Activated naive CD4-positive, alpha-beta T cell treated with anti-CD3 and anti-CD28 coated beads, Interleukin-2, amount 50 U/mL, for 24 hours (primary cell): ENCODE measurements around the gene ASPDH.

Source experiments
- H3K27ac Mint-ChIP-seq: one replicate; pipeline ENCODE4 v1.8.0; 2021; ENCODE audit warnings: mild to moderate bottlenecking, mixed read lengths
- H3K27me3 Mint-ChIP-seq: one replicate; pipeline ENCODE4 v1.8.0; 2021; ENCODE audit warnings: mixed read lengths
- H3K36me3 Mint-ChIP-seq: one replicate; pipeline ENCODE4 v1.8.0; 2021; ENCODE audit warnings: mixed read lengths
- H3K4me1 Mint-ChIP-seq: one replicate; pipeline ENCODE4 v1.8.0; 2021; ENCODE audit warnings: mixed read lengths
- H3K4me3 Mint-ChIP-seq: one replicate; pipeline ENCODE4 v1.8.0; 2021; ENCODE audit warnings: mild to moderate bottlenecking, mixed read lengths
- H3K9me3 Mint-ChIP-seq: one replicate; pipeline ENCODE4 v1.8.0; 2021; ENCODE audit warnings: mixed read lengths

The ASPDH gene

DNA sequence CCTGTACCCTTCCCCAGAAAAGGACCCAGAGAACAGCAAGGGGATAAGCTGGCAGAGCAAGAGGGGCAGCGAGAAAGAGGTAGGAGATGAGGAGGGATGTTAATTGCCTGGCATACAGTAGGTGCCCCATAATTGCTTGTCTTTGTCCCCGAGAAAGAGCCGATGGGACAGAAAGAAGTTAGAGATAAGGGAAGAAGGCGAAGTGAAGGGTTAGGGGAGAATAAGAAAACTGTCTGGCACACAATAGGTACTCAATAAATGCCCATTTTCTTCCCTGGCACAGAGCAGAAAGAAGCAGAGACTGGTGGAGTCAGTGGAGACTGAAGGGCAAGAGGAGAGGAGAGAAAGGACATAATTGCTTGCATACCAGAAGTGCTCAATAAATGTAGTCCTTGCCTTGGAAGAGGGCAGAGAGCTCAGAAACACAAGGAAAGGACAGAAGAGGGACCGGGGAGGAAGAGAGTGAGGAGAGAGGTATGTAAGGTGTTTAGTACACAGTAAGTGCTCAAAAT, 18.6 kb downstream of the ASPDH start:
- H3K4me3 Mint-ChIP-seq = no peak overlapping the region
- peaks cover 1% of the 10 kb centered on the region for H3K36me3 Mint-ChIP-seq
- H3K27me3 Mint-ChIP-seq = no peaks in the 10 kb centered on the region
- H3K27ac Mint-ChIP-seq = no peak overlapping the region
- H3K9me3 Mint-ChIP-seq = no peaks in the 10 kb centered on the region
- H3K4me1 Mint-ChIP-seq = peaks cover 24% of the 10 kb centered on the region

DNA sequence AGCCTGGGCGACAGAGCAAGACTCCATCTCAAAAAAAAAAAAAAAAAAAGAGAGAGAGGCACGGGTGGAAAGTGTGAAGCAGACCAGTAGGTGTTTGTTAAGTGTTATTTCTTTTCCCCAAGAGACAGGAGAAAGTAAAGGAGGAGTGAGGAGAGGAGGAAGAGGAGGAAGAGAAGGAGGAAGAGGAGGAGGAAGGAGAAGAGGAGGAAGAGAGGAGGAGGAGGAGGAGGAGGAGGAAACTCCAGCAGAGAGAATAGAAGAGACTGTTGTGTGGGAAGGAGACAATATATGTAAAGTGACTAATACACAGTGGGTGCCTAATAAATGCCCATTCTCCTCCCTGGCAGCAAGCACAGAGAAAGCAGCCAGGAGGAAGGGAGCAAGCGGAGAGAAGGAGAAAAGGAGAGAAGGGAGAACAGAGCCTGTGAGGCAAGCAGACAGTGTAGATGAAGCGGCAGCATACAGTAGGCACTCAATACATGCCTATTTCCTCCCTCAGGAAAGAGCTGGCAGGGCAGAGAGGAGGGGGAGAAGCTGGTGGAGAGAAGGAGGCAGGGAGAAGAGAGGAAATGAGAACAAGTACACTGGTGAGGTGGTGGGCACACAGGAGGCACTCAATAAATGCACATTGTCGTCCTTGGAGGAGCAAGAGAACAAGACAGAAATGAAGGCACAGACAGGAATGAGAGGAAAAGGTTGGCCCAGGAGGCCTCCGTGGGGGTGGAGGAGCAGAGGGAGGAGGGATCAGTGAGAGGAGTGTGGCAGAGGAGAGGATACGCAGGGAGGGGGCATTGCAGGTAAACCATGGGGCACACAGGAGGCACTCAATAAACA, 19.3 kb downstream of the ASPDH start:
- H3K4me3 Mint-ChIP-seq = no peak overlapping the region
- no peak overlapping the region for H3K27ac Mint-ChIP-seq
- H3K9me3 Mint-ChIP-seq = no peaks in the 10 kb centered on the region
- peaks cover 1% of the 10 kb centered on the region for H3K36me3 Mint-ChIP-seq
- no peaks in the 10 kb centered on the region for H3K27me3 Mint-ChIP-seq
- peaks cover 24% of the 10 kb centered on the region for H3K4me1 Mint-ChIP-seq

DNA sequence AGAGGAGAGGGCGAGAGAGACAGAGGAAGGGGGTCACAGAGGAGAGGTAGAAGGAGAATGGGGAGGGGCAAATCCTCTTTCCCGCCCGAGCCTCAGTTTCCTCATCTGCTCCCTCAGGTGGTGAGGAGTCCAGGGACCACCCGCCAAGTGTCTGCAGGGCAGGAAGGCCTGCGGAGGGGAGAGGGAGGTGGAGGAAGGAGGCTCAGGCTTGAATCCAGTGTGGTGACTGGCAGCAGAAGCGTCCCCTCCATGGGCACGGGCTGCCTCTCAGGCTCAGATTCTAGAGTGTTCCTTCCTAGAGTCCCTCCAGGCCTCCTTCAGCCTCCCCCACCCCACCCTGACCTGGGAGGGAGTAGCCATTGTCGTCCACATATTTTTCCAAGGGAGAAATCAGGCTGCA, 20.5 kb downstream of the ASPDH start:
- peaks cover 5% of the 10 kb centered on the region for H3K36me3 Mint-ChIP-seq

DNA sequence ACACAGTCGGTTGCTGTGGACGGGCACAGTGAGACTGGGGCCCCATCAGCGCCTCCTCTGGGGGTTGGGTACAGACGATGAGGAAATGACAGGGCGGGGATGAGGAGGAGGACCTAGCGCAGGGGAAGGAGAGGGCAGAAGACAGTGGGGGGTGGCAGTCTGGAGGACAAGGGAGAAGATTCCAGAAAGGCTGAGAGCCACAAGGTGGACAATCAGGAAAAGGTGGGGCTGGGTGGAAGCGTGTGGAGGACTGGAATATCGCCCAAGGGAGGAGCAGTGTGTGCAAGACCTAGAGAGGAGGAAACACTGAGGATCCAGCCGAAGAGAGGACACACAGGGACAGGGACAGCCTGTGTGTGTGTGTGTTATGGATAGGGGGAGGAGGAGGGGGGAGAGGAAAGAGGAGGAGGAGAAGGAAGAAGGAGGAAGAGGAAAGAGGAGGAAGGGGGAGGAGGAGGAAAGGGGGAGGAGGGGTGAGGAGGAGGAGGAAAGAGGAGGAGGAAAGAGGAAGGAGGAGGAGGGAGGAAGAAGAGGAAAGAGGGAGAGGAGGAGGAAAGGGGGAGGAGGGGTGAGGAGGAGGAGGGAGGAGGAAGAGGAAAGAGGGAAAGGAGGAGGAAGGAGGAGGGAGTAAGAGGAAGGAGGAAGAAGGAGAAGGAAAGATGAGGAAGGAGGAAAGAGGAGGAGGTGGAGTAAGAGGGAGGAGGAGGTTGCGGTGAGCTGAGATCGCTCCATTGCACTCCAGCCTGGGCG, 21.2 kb downstream of the ASPDH start:
- peak overlapping the region; percentile 54 for H3K4me3 Mint-ChIP-seq
- peak overlapping the region; percentile 69 for H3K27ac Mint-ChIP-seq
- H3K4me1 Mint-ChIP-seq = peaks cover 36% of the 10 kb centered on the region
- H3K9me3 Mint-ChIP-seq = no peaks in the 10 kb centered on the region
- H3K27me3 Mint-ChIP-seq = no peaks in the 10 kb centered on the region
- peaks cover 5% of the 10 kb centered on the region for H3K36me3 Mint-ChIP-seq

More for the DNA sequence above, 20.5 kb downstream of the ASPDH start:
- Mint-ChIP-seq H3K27ac (no peak overlapping the region), H3K4me1 (peaks cover 32% of the 10 kb centered on the region), H3K27me3 (no peaks in the 10 kb centered on the region), H3K4me3 (no peak overlapping the region), H3K9me3 (no peaks in the 10 kb centered on the region)

DNA sequence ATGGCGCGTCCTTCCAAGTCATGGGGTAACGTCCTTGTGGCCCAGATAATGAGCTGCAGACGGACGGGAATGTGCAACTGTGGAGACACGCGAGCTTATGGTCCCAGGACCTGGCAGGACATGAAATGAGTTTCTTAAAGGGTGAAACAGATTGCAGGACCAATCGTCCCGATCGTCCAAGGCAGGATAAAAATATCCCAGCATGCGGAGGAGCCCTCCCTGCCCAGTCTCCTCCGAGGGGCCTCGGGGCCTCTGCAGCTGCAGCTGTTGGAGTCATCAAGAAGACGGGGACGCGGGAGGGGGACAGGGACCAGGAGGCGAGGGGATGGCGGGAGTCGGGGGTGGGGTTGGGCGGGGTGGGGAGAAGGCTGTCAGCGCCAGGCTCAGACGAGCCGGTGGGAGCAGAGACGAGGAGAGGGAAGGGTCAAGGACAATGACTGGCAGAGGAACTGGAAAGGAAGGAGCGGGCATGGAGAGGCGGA, 22.7 kb downstream of the ASPDH start:
- H3K4me3 Mint-ChIP-seq = no peak overlapping the region
- H3K36me3 Mint-ChIP-seq = peaks cover 4% of the 10 kb centered on the region
- no peaks in the 10 kb centered on the region for H3K9me3 Mint-ChIP-seq
- H3K27ac Mint-ChIP-seq = no peak overlapping the region
- H3K4me1 Mint-ChIP-seq = peaks cover 40% of the 10 kb centered on the region
- H3K27me3 Mint-ChIP-seq = no peaks in the 10 kb centered on the region

DNA sequence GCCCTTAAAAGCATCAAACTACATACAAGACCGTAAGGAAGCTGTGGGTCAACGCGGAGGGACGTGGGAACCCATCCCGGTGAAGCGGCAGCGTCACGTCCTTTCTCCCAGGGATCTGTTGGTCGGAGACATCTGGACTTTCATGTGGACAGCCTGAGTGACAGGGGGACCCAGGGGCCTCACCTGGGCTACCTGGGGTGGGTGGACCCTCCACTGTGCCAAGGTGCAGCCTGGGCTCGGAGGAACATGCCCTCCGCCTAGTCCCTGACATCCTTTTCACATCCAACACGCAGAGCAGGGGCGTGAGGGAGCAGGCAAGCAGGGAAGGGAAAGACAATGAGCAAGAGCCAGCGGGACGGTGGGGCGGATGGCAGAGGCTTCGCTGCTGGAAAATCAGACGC, 23.3 kb downstream of the ASPDH start:
- Mint-ChIP-seq H3K9me3 (no peaks in the 10 kb centered on the region), H3K36me3 (peaks cover 4% of the 10 kb centered on the region), H3K4me3 (no peak overlapping the region)

DNA sequence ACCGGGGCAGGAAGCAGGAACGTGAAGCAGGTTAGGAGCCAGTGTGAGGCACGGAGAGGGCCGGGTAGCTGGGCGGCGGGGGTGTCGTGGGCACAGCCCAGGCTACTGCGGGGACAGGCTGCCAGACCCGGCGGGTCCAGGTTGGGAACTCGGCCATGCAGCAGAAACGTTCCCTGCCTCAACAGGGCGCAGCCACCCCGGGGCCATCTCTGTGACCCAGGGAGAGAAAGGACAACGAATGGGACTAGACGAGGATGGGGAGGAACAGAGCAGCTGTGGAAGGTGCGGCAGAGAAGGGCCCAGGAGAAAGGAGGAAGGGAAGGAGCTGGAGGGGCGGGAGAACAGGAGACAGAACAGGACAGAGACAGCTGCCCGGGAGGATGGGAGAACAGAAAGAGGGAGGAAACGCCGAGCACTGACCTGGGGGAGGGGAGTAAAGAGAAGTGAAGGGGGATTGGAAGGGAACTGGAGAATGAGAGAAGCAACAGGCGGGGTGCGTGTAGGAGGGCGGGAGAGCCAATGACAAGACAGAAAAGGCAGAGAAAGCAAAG, 24.2 kb downstream of the ASPDH start:
- Mint-ChIP-seq H3K4me3 (no peak overlapping the region), H3K4me1 (peaks cover 40% of the 10 kb centered on the region), H3K27ac (no peak overlapping the region), H3K9me3 (no peaks in the 10 kb centered on the region), H3K36me3 (peaks cover 4% of the 10 kb centered on the region), H3K27me3 (no peaks in the 10 kb centered on the region)

More for the DNA sequence above, 23.3 kb downstream of the ASPDH start:
- H3K27me3 Mint-ChIP-seq = no peaks in the 10 kb centered on the region
- H3K27ac Mint-ChIP-seq = no peak overlapping the region
- peaks cover 40% of the 10 kb centered on the region for H3K4me1 Mint-ChIP-seq

DNA sequence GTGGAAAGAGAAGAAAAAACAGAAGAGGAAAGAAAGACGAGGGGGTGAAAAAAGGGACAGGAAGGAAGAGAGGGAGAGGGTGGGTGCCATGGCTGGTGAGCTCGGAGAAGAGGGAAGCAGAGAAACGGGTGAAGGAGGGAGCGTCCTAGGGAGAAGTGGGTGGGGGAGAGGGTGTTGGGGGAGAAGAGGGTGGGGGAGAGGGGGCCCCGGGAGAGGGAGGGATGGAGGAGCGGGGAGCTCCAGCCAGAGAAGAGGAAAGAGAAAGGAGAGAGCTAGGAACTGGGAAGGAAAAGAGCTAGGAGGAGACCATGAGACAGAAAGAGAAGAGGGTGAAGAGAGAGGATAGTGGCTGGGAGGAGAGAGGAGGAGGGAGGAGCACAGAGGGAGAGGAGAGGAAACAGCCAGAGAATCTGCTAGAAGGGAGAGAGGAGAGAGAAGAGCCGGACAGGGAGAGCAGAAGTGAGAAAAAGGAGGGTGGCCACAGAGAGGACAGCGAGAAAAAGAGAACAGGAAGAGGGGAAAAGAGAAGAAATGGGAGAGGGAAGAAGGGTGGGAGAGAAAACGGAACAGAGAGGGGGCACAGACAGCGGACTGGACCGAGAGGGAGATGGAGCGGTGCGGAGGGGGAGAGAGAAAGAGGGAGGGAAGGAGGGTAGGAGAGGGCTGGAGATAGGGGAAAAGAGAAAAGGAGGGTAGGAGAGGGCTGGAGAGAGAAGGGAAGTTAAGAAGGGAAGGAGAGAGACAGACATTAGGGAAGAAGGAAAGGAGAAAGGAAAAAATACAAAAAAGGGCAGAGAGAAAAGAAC, 25.1 kb downstream of the ASPDH start:
- Mint-ChIP-seq H3K27ac (no peak overlapping the region), H3K9me3 (no peaks in the 10 kb centered on the region), H3K36me3 (peaks cover 4% of the 10 kb centered on the region), H3K4me3 (no peak overlapping the region), H3K27me3 (no peaks in the 10 kb centered on the region), H3K4me1 (peaks cover 40% of the 10 kb centered on the region)

DNA sequence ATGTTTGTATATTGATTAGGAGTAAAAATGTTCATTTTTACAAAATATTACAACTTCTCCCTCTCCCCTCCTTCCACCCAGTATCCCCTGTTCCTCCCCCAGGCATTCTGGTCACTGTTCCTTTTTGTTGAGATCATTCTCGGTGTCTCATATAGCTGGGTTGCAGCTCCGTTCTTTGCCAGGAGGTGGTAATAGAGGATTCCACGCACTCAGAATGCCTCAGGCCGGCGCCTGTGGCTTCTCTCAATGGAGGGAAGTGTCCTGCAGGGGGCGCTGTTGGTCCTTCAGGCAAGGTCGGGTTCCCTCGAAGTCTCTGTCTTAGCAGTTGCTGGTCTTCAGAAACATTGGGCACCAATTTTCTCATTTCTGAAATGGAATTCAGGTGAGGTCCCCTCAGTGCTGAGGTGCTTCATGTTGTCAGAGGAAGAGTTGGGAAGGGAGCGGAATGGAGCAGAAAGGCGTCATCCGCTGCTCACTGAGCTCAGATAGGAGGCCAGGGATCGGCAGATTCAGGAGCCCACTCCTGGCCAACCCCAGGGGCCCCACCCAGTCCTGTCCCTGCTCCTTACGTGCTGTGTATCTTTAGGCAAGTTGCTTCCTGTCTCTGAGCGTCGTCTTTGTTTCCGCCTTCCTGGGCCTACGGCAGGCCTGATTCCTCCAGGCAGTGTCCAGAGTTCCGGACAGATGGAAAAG, 26.7 kb downstream of the ASPDH start:
- Mint-ChIP-seq H3K27ac (no peak overlapping the region), H3K4me3 (no peak overlapping the region), H3K9me3 (no peaks in the 10 kb centered on the region), H3K36me3 (peaks cover 6% of the 10 kb centered on the region), H3K27me3 (no peaks in the 10 kb centered on the region), H3K4me1 (peaks cover 34% of the 10 kb centered on the region)

DNA sequence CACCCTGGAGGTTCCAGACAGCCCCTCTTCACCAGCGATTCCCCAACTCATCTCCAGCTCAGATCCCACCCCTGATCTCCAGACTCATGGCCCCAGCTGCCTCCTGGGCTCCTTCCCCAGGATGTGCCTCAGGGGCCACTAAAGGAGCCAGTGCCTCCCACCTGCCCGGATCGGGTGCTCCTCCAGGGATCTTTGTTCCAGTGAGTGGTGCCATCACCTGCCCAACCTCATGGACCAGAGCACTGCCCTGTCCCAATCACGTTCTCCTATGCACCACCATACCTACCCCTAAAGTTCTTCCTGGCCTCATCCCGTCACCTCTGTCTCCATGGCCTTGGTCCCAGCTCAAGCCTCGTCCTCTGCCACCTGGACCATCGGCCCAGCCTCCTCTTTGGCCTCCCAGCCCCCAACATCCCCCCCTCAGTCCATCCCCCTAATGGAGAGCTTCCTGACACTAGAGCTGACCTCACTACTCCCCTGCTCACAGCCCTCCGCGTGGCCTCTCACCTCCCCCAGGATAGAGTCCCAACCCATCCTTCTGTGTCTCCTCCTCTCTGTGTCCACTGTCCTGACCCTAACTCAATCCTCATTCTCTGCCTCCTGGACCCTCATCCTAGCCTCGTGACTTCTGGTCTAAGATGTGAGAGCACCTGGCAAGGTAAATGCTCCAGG, 28.3 kb downstream of the ASPDH start:
- peaks cover 18% of the 10 kb centered on the region for H3K4me1 Mint-ChIP-seq

DNA sequence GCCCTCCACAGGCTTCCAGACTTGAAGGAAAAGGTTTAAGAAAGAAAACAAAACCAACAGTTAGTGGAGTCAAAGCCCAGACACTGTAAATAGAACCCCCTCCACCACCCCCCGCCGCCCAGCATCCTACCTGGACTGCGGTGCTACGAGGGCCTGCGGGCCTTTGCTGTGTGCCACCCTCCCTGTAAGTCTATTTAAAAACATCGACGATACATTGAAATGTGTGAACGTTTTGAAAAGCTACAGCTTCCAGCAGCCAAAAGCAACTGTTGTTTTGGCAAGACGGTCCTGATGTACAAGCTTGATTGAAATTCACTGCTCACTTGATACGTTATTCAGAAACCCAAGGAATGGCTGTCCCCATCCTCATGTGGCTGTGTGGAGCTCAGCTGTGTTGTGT, 30.8 kb downstream of the ASPDH start:
- H3K4me3 Mint-ChIP-seq = no peak overlapping the region
- H3K4me1 Mint-ChIP-seq = peaks cover 17% of the 10 kb centered on the region
- H3K27me3 Mint-ChIP-seq = no peaks in the 10 kb centered on the region
- no peaks in the 10 kb centered on the region for H3K9me3 Mint-ChIP-seq
- no peak overlapping the region for H3K27ac Mint-ChIP-seq
- H3K36me3 Mint-ChIP-seq = peaks cover 6% of the 10 kb centered on the region

More for the DNA sequence above, 28.3 kb downstream of the ASPDH start:
- no peaks in the 10 kb centered on the region for H3K9me3 Mint-ChIP-seq
- peaks cover 6% of the 10 kb centered on the region for H3K36me3 Mint-ChIP-seq
- H3K27ac Mint-ChIP-seq = peak overlapping the region; percentile 14
- H3K27me3 Mint-ChIP-seq = no peaks in the 10 kb centered on the region
- H3K4me3 Mint-ChIP-seq = no peak overlapping the region

DNA sequence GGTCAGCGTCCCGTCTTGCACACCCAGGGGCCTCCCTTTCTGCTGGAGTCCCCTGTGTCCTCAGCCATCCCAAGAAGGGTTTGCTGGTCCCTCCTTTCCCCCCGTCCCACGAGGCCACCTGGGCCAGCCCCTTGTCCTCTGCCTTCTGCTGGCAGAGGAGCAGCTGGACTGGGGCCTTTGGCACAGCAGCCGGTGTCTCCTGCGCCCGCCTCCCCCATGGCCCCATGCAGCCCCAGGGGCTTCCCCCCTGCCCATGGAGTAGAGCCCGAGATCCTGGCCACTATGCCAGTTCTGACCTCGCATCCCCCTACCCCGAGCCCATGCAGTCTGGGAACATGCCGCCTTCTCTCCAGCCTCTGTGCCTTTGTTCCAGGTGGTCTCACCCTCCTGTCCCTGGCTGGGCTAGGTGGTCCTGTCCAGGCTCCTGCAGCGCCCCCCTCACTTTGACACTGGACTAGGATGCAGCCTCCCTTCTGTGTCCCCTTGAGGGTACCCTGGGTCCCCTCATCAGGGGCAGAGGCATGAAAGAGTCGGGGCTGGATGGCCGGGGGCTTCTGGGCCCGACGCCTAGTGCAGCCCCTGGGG, 31.4 kb downstream of the ASPDH start:
- H3K27ac Mint-ChIP-seq = no peak overlapping the region
- peaks cover 18% of the 10 kb centered on the region for H3K4me1 Mint-ChIP-seq
- H3K27me3 Mint-ChIP-seq = no peaks in the 10 kb centered on the region
- no peaks in the 10 kb centered on the region for H3K9me3 Mint-ChIP-seq
- peaks cover 8% of the 10 kb centered on the region for H3K36me3 Mint-ChIP-seq
- H3K4me3 Mint-ChIP-seq = no peak overlapping the region

DNA sequence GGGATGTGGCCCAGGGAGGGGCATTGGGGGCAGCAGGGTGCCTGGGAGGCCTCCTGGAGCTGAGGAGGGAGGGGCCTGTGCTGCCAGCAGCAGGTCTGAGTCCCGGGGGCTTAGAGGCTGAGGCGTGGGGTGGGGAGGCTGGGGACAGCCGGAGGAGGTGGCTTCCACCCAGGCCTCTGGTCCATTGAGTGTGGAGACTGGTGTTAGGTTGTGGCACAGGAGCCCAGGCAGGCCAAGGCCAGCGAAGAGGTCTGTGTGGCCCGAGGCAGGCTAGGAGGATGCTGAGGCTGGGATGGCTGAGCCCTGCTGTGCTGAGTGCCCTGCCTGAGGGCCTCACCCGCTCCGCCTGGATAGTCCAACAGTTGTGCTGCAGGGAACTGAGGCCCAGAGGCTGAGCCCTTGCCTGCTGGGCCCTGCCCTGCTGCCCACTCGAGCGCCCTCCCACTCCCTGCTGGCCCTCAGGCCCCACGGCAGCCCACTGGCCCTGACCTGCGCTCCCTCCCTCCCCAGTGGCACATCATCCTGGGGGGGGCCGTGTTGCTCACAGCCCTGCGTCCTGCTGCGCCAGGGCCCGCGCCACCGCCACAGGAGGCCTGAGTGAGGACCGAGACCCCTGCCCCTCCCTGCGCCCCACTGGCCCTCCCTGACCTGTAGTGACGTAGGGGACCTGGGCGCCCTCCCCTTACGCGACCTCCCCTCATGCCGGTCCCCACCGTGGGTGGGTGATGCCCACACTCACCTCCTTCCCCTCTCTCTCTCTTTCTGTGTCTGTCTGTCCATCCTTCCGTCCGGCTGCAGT, 32.2 kb downstream of the ASPDH start:
- H3K4me3 Mint-ChIP-seq = no peak overlapping the region
- H3K4me1 Mint-ChIP-seq = peaks cover 20% of the 10 kb centered on the region
- H3K36me3 Mint-ChIP-seq = peaks cover 9% of the 10 kb centered on the region
- H3K27me3 Mint-ChIP-seq = no peaks in the 10 kb centered on the region
- no peak overlapping the region for H3K27ac Mint-ChIP-seq
- no peaks in the 10 kb centered on the region for H3K9me3 Mint-ChIP-seq
